HCT116 (cell line): ENCODE results near the gene VRK1.

Experiments
- CEBPB ChIP-seq: IDR thresholded peaks from 2 replicates; pipeline ENCODE4 v1.6.1; 2012; ENCODE audit warnings: low read depth
- EZH2 ChIP-seq: fragments of 200-600 bp; sonication (generic); IDR thresholded peaks from 2 replicates; pipeline ENCODE4 v1.6.1; 2017; ENCODE audit warnings: antibody characterized with exemption, mixed run types
- EZH2phosphoT487 ChIP-seq: fragments of 200-600 bp; IDR thresholded peaks from 2 replicates; pipeline ENCODE4 v1.6.1; 2018; ENCODE audit warnings: antibody characterized with exemption, borderline replicate concordance
- MAX ChIP-seq: IDR thresholded peaks from 2 replicates; pipeline ENCODE4 v1.6.1; 2012
- POLR2A ChIP-seq: IDR thresholded peaks from 2 replicates; pipeline ENCODE4 v1.7.0; 2011; ENCODE audit warnings: borderline replicate concordance; ENCODE audit not compliant: insufficient read depth, insufficient read length; ENCODE audit errors: extremely low read depth
- POLR2AphosphoS5 ChIP-seq: IDR thresholded peaks from 2 replicates; pipeline ENCODE4 v1.6.1; 2011; ENCODE audit warnings: mild to moderate bottlenecking, low read depth, low read length, moderate library complexity
- SP1 ChIP-seq: IDR thresholded peaks from 2 replicates; pipeline ENCODE4 v1.6.1; 2012; ENCODE audit warnings: low read depth
- SRF ChIP-seq: IDR thresholded peaks from 2 replicates; pipeline ENCODE4 v1.6.1; 2012; ENCODE audit warnings: low read depth
- TF ChIP-seq, protein P1 (sequence below), 3 experiments: fragments of 200-600 bp in 1 of 3; sonication (generic) in 1 of 3; IDR thresholded peaks in 2 of 3; conservative IDR thresholded peaks in 1 of 3; 2 replicates each; pipeline ENCODE4 v1.5.1; 2012 to 2017; ENCODE audit warnings: low read depth in 2 of 3, low read length in 2 of 3, antibody characterized with exemption in 1 of 3, borderline replicate concordance in 1 of 3, control low read depth in 1 of 3, mild to moderate bottlenecking in 1 of 3, mixed read lengths in 1 of 3, mixed run types in 1 of 3, moderate library complexity in 1 of 3; ENCODE audit not compliant: insufficient read depth in 1 of 3

- peak; percentile 95 for TF ChIP-seq SP1
- TF ChIP-seq POLR2A: no peak
- peak; percentile 90 for TF ChIP-seq MAX
- peak; percentile 82 for TF ChIP-seq POLR2AphosphoS5
- TF ChIP-seq, protein P1, sequence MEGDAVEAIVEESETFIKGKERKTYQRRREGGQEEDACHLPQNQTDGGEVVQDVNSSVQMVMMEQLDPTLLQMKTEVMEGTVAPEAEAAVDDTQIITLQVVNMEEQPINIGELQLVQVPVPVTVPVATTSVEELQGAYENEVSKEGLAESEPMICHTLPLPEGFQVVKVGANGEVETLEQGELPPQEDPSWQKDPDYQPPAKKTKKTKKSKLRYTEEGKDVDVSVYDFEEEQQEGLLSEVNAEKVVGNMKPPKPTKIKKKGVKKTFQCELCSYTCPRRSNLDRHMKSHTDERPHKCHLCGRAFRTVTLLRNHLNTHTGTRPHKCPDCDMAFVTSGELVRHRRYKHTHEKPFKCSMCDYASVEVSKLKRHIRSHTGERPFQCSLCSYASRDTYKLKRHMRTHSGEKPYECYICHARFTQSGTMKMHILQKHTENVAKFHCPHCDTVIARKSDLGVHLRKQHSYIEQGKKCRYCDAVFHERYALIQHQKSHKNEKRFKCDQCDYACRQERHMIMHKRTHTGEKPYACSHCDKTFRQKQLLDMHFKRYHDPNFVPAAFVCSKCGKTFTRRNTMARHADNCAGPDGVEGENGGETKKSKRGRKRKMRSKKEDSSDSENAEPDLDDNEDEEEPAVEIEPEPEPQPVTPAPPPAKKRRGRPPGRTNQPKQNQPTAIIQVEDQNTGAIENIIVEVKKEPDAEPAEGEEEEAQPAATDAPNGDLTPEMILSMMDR (IDR thresholded peaks at IDR 0.05 in 2 of 3, conservative IDR thresholded peaks at IDR 0.05 in 1 of 3; ENCODE audit: borderline replicate concordance in 1 of 3, insufficient read depth in 1 of 3, low read depth in 2 of 3, low read length in 2 of 3): no peak
- TF ChIP-seq EZH2phosphoT487: no peak
- TF ChIP-seq SRF: no peak
- no peak for TF ChIP-seq EZH2
- no peak for TF ChIP-seq CEBPB
Measured at GRCh38 chr14:96796851-96797581, at the start of gene VRK1.
